ENCODE data around the gene SETD2.

The SETD2 gene

GRCh38 chr3:47017504-47018268 lies 146.2 kb downstream of the SETD2 start:
- Histone ChIP-seq H4K20me1 (ENCODE audit: insufficient read depth) (no peaks in the 10 kb centered on the region), H3K4me3 (IDR thresholded peaks at IDR 0.05; ENCODE audit: insufficient read depth, low read depth, low read length) (no peak overlapping the region), H2AFZ (ENCODE audit: low read depth) (no peak overlapping the region), H3K27me3 (ENCODE audit: insufficient read depth, low read depth) (no peaks in the 10 kb centered on the region), H3K27ac (no peak overlapping the region), H3K79me2 (ENCODE audit: insufficient read depth, low read depth) (no peaks in the 10 kb centered on the region), H3K4me2 (no peak overlapping the region), H3K36me3 (ENCODE audit: insufficient read depth) (no peaks in the 10 kb centered on the region), H3K9ac (no peak overlapping the region), H3K4me1 (ENCODE audit: low read depth, poor library complexity, severe bottlenecking) (no peaks in the 10 kb centered on the region)
- TF ChIP-seq, protein P1, sequence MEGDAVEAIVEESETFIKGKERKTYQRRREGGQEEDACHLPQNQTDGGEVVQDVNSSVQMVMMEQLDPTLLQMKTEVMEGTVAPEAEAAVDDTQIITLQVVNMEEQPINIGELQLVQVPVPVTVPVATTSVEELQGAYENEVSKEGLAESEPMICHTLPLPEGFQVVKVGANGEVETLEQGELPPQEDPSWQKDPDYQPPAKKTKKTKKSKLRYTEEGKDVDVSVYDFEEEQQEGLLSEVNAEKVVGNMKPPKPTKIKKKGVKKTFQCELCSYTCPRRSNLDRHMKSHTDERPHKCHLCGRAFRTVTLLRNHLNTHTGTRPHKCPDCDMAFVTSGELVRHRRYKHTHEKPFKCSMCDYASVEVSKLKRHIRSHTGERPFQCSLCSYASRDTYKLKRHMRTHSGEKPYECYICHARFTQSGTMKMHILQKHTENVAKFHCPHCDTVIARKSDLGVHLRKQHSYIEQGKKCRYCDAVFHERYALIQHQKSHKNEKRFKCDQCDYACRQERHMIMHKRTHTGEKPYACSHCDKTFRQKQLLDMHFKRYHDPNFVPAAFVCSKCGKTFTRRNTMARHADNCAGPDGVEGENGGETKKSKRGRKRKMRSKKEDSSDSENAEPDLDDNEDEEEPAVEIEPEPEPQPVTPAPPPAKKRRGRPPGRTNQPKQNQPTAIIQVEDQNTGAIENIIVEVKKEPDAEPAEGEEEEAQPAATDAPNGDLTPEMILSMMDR (conservative IDR thresholded peaks at IDR 0.05; ENCODE audit: low read depth, low read length) = no peak

- H3K27me3 ChIP-seq (ENCODE audit: insufficient read depth, low read depth) = no peaks in the 10 kb centered on the region
- H3K79me2 ChIP-seq (ENCODE audit: insufficient read depth, low read depth) = no peaks in the 10 kb centered on the region
- H3K4me1 ChIP-seq (ENCODE audit: low read depth, poor library complexity, severe bottlenecking) = no peaks in the 10 kb centered on the region
- no peaks in the 10 kb centered on the region for H4K20me1 ChIP-seq (ENCODE audit: insufficient read depth)
- no peak overlapping the region for H3K9ac ChIP-seq
- TF ChIP-seq, protein P1 (conservative IDR thresholded peaks at IDR 0.05; ENCODE audit: low read depth, low read length) = no peak
- no peak overlapping the region for H2AFZ ChIP-seq (ENCODE audit: low read depth)
- H3K4me2 ChIP-seq = no peak overlapping the region
- H3K36me3 ChIP-seq (ENCODE audit: insufficient read depth) = no peaks in the 10 kb centered on the region
- H3K27ac ChIP-seq = no peak overlapping the region
- no peak overlapping the region for H3K4me3 ChIP-seq (IDR thresholded peaks at IDR 0.05; ENCODE audit: insufficient read depth, low read depth, low read length)
Observed at GRCh38 chr3:47016934-47017435, 146.9 kb downstream of the SETD2 start.

GRCh38 chr3:47016086-47016933 lies 147.6 kb downstream of the SETD2 start:
- TF ChIP-seq, protein P1 (conservative IDR thresholded peaks at IDR 0.05; ENCODE audit: low read depth, low read length) = no peak
- no peak overlapping the region for H3K27ac ChIP-seq
- no peaks in the 10 kb centered on the region for H3K27me3 ChIP-seq (ENCODE audit: insufficient read depth, low read depth)
- H4K20me1 ChIP-seq (ENCODE audit: insufficient read depth) = no peaks in the 10 kb centered on the region
- no peak overlapping the region for H3K4me3 ChIP-seq (IDR thresholded peaks at IDR 0.05; ENCODE audit: insufficient read depth, low read depth, low read length)
- H3K4me1 ChIP-seq (ENCODE audit: low read depth, poor library complexity, severe bottlenecking) = no peaks in the 10 kb centered on the region
- no peak overlapping the region for H2AFZ ChIP-seq (ENCODE audit: low read depth)
- H3K9ac ChIP-seq = no peak overlapping the region
- H3K36me3 ChIP-seq (ENCODE audit: insufficient read depth) = no peaks in the 10 kb centered on the region
- H3K79me2 ChIP-seq (ENCODE audit: insufficient read depth, low read depth) = no peaks in the 10 kb centered on the region
- H3K4me2 ChIP-seq = no peak overlapping the region

DNA sequence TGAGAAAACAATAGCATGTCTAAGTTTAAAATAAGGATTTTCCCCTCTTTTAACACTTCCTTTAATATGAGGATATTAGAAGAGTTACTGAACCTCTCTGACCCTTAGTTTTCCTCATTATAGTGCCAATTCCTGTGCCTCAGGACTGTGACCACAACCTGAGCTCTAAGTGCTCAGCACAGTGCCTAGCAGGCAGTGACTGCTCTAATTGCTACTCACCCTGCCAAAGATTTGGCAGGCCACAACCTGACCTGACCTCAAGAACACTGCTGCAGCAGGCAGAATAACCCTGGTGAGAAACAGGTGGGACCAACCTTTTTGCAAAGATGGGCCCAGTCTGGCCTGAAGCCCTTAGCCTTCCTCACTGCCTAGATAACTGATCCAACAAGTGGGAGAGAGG lies 148.8 kb downstream of the SETD2 start:
- no peaks in the 10 kb centered on the region for H4K20me1 ChIP-seq (ENCODE audit: insufficient read depth)
- H3K4me1 ChIP-seq (ENCODE audit: low read depth, poor library complexity, severe bottlenecking) = no peaks in the 10 kb centered on the region
- H3K9ac ChIP-seq = no peak overlapping the region
- no peaks in the 10 kb centered on the region for H3K27me3 ChIP-seq (ENCODE audit: insufficient read depth, low read depth)
- no peak overlapping the region for H2AFZ ChIP-seq (ENCODE audit: low read depth)
- H3K36me3 ChIP-seq (ENCODE audit: insufficient read depth) = no peaks in the 10 kb centered on the region
- TF ChIP-seq, protein P1 (conservative IDR thresholded peaks at IDR 0.05; ENCODE audit: low read depth, low read length) = no peak
- H3K4me3 ChIP-seq (IDR thresholded peaks at IDR 0.05; ENCODE audit: insufficient read depth, low read depth, low read length) = no peak overlapping the region
- no peak overlapping the region for H3K4me2 ChIP-seq
- no peak overlapping the region for H3K27ac ChIP-seq
- no peaks in the 10 kb centered on the region for H3K79me2 ChIP-seq (ENCODE audit: insufficient read depth, low read depth)
